Left kidney (tissue), 2 donors: Measurements from ENCODE around the gene KLF4. TPM values are rescaled to one million over a fixed set of nuclear protein-coding genes. Genes with fewer than 3 reads are reported as not detected.

ENCODE experiments used
- DNase-seq: peaks from one replicate; pipeline ENCODE4 v3.0.0-alpha.2; 2013
- polyA plus RNA-seq: library from polyadenylated mRNA; unstranded; fragments of 120-200 nt; gene quantifications from one replicate; pipeline ENCODE4 v1.2.1, GENCODE V29; 2013; ENCODE audit not compliant: insufficient read length

Gene KLF4
- polyA plus RNA-seq, 1 donor: 6.4 TPM

GRCh38 chr9:107455425-107456135, 34.0 kb downstream of the KLF4 start:
- no peak for DNase-seq

DNA sequence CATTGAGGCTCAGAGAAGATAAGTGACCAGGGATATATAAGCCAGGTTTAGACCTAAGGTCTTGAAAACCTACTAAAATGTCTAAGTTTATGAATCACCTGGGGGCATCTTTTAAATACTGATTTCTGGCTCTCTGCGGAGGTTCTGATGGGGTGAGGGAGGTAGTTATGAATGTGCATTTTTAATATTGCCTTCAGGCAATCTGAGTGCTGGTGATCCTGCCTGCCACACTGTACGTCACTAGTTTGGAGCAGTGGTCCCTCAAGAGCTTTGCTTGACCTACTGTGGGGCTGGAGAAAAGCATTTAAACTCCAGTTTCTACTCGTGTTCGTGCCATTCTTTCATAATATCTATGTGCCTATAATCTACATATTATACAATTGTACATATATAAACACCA, 36.1 kb downstream of the KLF4 start:
- no peak for DNase-seq

DNA sequence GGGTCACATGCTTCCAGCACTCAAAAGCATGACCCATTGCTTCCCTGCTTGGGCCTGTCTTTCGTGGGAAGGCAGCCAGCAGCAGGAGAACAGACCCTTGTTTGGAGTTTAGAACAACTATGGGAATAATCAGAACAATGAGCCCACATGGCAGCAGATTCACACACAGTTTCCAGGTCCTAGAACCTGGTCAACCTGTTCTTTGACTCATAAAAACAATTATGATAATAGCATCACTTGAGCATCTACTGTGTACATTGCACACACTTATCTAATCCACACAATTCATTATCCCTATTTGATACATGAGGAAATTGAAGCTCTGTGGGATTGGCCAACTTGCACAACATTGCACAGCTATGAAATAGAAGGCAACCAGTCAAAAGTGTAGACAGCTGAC, 41.7 kb downstream of the KLF4 start:
- DNase-seq: no peak

GRCh38 chr9:107447081-107447480, 42.5 kb downstream of the KLF4 start:
- no peak for DNase-seq

DNA sequence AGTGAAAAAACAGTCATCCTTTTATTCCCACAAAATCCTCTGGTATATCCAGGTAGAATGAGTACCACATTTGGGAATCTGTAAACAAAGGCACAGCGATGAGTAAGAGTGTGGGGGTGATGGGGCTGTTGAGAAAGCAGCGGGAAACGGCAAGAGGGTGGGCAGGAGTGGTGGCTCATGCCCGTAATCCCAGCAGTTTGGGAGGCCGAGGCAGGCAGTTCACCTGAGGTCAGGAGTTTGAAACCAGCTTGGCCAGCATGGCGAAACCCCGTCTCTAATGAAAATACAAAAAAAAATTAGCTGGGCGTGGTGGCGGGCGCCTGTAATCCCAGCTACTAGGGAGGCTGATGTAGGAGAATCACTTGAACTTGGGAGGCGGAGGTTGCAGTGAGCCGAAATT, 43.1 kb downstream of the KLF4 start:
- DNase-seq: no peak

GRCh38 chr9:107443786-107444185, 45.8 kb downstream of the KLF4 start:
- no peak for DNase-seq

DNA sequence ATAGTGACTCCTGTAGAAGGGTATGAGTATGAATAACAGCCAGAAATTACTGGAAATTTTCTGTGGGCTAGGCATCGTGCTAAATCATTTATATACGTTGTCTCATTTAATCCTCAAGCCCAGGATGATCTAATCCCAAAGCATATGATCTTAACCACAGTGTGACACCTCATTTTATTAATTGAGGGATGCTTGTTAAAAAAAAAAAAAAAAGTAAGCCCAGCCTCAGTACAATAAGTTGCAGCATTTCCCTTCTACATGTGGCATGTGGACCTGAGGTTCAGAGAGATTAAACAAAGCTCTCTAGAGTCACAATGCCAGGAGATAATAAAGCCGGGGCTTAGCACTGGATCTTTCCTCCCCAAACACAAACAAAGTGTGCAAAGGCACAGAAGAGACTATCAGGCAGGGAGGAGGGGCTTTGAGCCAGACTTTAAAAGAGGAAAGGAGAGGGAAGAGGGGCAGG, 49.5 kb downstream of the KLF4 start:
- no peak for DNase-seq

DNA sequence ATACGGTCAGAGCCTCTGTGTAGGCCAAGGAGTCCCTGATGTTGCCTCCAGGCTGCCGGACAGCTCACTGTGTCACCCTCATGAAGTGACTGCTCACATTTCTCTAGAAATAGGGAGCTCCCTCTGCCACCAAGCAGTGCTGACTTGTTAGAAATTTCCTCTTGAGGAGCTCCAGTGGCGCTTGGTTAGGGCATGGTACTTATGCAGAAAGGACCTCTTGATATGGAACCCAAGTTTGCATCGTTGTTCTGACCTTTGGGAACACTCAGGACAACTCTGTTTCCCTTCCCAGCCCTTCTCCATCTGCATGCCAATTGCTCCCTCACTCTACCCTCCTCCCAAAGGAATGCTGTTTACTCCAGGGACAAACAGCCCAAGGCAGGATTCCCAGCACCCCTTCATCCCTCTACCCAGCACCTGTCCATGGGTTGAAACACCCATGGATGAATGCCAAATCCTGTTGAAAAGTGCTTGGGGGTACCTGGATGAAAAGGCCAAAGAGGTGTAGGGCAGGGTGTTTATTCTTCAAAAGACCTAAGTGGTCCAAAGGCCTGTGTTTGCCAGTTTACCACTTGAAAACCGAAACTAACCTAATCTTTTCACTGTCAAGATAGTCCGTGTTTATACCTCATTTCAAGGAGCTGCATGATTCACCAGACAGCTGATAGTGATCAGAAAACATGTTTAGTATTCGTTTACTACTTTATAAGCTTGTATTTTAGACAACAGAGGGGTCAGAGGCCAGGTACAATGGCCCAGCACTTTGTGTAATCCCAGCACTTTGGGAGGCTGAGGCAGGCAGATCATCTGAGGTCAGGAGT, 51.1 kb downstream of the KLF4 start:
- DNase-seq: no peak

DNA sequence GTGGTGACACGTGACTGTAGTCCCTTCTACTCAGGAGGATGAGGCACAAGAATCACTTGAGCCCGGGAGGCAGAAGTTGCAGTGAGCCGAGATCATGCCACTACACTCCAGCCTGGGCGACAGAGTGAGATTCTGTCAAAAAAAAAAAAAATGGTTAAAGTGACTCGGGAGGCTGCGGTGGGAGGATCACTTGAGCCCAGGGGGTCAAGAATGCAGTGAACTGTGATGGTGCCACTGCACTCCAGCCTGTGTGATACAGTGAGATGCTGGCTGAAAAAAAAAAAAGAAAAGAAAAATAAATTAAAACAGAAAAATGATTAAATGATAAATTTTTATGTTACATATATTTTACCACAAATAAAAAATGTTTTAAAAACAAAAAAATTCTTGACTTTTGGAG, 51.9 kb downstream of the KLF4 start:
- DNase-seq: no peak

- no peak for DNase-seq
These were observed 54.2 kb downstream of the KLF4 start for GRCh38 chr9:107435415-107435814.

Other genes with a start within 250 kb of the KLF4 start
- gene RAD23B, start 206.5 kb downstream of the KLF4 start, polyA plus RNA-seq: 142 TPM